GM12878 (cell line): ENCODE results near the gene FCGBP.

Experiments
- RFX5 ChIP-seq: IDR thresholded peaks from 2 replicates; pipeline ENCODE4 v1.6.1; 2011; ENCODE audit warnings: low read depth, low read length, improper control_type of control experiment
- SIX5 ChIP-seq: IDR thresholded peaks from 2 replicates; pipeline ENCODE4 v1.6.1; 2011; ENCODE audit warnings: mild to moderate bottlenecking, low read depth, low read length, moderate library complexity; ENCODE audit not compliant: severe bottlenecking
- SPI1 ChIP-seq: IDR thresholded peaks from 2 replicates; pipeline ENCODE4 v1.6.1; 2011; ENCODE audit warnings: low read depth, mild to moderate bottlenecking, low read length, moderate library complexity, borderline replicate concordance; ENCODE audit not compliant: insufficient read depth

- TF ChIP-seq SIX5 (no peak), RFX5 (no peak), SPI1 (no peak)
These were observed 1.6 kb upstream of the FCGBP start for GRCh38 chr19:39936020-39936419.
